Measurements from ENCODE around the gene KICS2.
"Not testable (repeated sequence)": the region's sequence is repeated elsewhere in the genome, so short reads cannot be mapped to it uniquely, and the experiment has no call there.

Gene KICS2

DNA sequence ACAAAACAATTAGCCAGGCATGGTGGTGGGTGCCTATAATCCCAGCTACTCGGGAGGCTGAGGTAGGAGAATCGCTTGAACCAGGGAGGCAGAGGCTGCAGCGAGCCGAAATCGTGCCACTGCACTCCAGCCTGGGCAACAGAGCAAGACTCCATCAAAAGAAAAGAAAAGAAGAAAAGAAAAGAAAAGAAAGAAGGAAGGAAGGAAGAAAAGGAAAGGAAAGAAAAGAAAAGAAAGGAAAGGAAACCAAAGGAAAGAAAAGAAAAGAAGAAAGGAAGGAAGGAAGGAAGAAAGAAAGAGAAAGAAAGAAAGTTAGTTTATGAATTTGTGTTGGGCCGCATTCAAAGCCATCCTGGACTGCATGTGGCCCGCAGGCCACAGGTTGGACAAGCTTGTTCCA is 4.5 kb downstream of the KICS2 start:
- H3K9ac ChIP-seq (ENCODE audit: low read length in 2 of 2); H3K27ac ChIP-seq (ENCODE audit: low read length); H3K9me3 ChIP-seq (ENCODE audit: control insufficient read depth in 2 of 2, low read length in 2 of 2); H3K27me3 ChIP-seq (ENCODE audit: control insufficient read depth in 1 of 2, insufficient read depth in 2 of 2, low read length in 2 of 2); H3K36me3 ChIP-seq (ENCODE audit: control insufficient read depth in 2 of 2, insufficient read depth in 2 of 2, low read length in 2 of 2); H3K4me1 ChIP-seq (ENCODE audit: control insufficient read depth, insufficient read depth, low read length); H3K4me3 ChIP-seq (ENCODE audit: low read length in 2 of 2): not testable (repeated sequence)

DNA sequence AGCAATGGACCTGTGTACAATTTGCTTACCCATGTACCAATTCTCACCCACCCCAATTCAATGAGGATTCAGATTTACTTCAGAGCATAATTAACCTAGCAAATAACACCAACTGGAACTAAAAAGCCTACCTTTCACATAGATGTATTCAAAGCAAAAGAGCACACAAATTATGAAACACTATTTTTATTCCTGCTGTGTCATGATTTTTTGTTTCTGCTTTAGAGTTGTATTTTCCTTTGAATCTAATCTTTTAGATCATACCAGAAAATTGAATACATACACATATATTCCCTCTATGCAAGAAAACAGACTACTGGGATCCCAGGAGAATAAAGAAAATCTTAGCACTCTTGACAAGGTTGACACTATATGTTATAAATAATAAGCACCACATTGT is 5.9 kb downstream of the KICS2 start:
- Histone ChIP-seq H3K9ac (ENCODE audit: low read length in 2 of 2) (no peak overlapping the region), H3K27ac (ENCODE audit: low read length) (no peak overlapping the region), H3K4me3 (ENCODE audit: low read length in 2 of 2) (no peak overlapping the region), H3K36me3 (ENCODE audit: control insufficient read depth in 2 of 2, insufficient read depth in 2 of 2, low read length in 2 of 2) (no peaks in the 10 kb centered on the region), H3K4me1 (ENCODE audit: control insufficient read depth, insufficient read depth, low read length) (no peaks in the 10 kb centered on the region), H3K9me3 (ENCODE audit: control insufficient read depth in 2 of 2, low read length in 2 of 2) (no peaks in the 10 kb centered on the region), H3K27me3 (ENCODE audit: control insufficient read depth in 1 of 2, insufficient read depth in 2 of 2, low read length in 2 of 2) (no peaks in the 10 kb centered on the region)

DNA sequence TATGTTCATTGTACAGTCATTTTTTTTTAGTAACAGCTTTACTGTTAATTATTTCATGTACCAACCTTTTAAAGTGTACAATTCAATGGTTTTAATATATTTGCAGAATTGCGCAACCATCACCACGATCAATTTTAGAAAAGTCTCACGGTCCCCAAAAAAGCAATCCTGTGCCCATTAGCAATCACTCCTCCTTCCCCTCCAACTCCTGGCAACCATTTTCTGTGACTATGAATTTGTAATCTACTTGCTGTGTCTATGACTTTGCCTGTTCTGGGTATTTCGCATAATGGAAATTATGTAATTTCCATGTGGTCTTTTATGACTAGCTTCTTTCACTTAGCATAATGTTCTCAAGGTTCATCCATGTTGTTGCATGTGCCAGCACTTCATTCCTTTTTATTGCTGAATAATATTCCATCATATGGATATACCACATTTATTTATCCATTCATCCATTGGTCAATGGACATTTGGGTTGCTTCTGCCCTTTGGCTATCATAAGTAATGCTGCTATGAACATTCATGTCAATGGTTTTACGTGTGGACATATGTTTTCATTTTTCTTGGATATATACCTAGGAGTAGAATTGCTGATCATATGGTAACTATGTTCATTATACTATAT is 9.9 kb downstream of the KICS2 start:
- Histone ChIP-seq H3K9ac (ENCODE audit: low read length in 2 of 2) (no peak overlapping the region), H3K4me3 (ENCODE audit: low read length in 2 of 2) (no peak overlapping the region), H3K4me1 (ENCODE audit: control insufficient read depth, insufficient read depth, low read length) (no peaks in the 10 kb centered on the region), H3K27ac (ENCODE audit: low read length) (no peak overlapping the region), H3K9me3 (ENCODE audit: control insufficient read depth in 2 of 2, low read length in 2 of 2) (no peaks in the 10 kb centered on the region), H3K27me3 (ENCODE audit: control insufficient read depth in 1 of 2, insufficient read depth in 2 of 2, low read length in 2 of 2) (no peaks in the 10 kb centered on the region), H3K36me3 (ENCODE audit: control insufficient read depth in 2 of 2, insufficient read depth in 2 of 2, low read length in 2 of 2) (no peaks in the 10 kb centered on the region)

DNA sequence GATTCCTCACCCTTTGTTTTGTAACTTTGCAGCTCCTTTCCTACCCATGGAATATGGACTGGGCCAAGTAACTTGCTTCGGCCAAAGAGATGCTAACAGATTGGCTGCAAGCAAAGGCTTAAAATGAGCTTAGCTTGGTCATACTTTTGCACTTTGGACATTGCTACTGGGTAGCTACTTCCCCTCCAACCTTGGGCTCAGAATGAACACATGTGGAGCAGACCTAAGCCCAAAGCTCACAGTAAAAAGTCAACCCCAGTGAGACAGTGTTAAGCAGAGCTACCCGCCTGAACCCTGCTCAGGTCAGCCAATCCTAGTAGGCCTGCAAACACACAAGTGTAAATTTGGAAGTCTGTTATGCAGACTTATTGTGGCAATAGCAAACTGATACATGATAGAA is 14.6 kb downstream of the KICS2 start:
- H3K9me3 ChIP-seq (ENCODE audit: control insufficient read depth in 2 of 2, low read length in 2 of 2), result no peaks in the 10 kb centered on the region
- no peaks in the 10 kb centered on the region for H3K27me3 ChIP-seq (ENCODE audit: control insufficient read depth in 1 of 2, insufficient read depth in 2 of 2, low read length in 2 of 2)
- no peaks in the 10 kb centered on the region for H3K4me1 ChIP-seq (ENCODE audit: control insufficient read depth, insufficient read depth, low read length)
- no peak overlapping the region for H3K27ac ChIP-seq (ENCODE audit: low read length)
- no peaks in the 10 kb centered on the region for H3K36me3 ChIP-seq (ENCODE audit: control insufficient read depth in 2 of 2, insufficient read depth in 2 of 2, low read length in 2 of 2)
- no peak overlapping the region for H3K9ac ChIP-seq (ENCODE audit: low read length in 2 of 2)
- H3K4me3 ChIP-seq (ENCODE audit: low read length in 2 of 2), result no peak overlapping the region

DNA sequence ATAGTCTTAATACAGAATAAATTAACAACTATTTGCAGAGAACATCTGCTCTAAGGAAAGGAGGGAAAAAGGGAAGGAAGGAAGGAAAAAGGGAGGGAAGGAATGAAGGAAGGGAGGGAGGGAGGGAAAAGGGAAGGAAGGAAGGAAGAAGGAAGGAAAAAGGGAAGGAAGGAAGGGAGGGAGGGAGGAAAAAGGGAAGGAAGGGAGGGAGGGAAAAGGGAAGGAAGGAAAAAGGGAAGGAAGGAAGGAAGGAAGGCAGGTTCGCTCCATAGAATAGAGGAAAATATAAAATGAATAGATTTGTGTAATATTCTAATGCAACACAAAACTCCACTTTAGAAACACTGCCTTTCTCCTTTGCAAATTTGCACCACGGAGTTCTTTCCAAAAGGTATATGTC is 16.6 kb downstream of the KICS2 start:
- H3K9me3 ChIP-seq (ENCODE audit: control insufficient read depth in 2 of 2, low read length in 2 of 2), result no peaks in the 10 kb centered on the region
- no peaks in the 10 kb centered on the region for H3K4me1 ChIP-seq (ENCODE audit: control insufficient read depth, insufficient read depth, low read length)
- H3K27me3 ChIP-seq (ENCODE audit: control insufficient read depth in 1 of 2, insufficient read depth in 2 of 2, low read length in 2 of 2), result no peaks in the 10 kb centered on the region
- no peak overlapping the region for H3K9ac ChIP-seq (ENCODE audit: low read length in 2 of 2)
- no peaks in the 10 kb centered on the region for H3K36me3 ChIP-seq (ENCODE audit: control insufficient read depth in 2 of 2, insufficient read depth in 2 of 2, low read length in 2 of 2)
- no peak overlapping the region for H3K4me3 ChIP-seq (ENCODE audit: low read length in 2 of 2)
- no peak overlapping the region for H3K27ac ChIP-seq (ENCODE audit: low read length)

DNA sequence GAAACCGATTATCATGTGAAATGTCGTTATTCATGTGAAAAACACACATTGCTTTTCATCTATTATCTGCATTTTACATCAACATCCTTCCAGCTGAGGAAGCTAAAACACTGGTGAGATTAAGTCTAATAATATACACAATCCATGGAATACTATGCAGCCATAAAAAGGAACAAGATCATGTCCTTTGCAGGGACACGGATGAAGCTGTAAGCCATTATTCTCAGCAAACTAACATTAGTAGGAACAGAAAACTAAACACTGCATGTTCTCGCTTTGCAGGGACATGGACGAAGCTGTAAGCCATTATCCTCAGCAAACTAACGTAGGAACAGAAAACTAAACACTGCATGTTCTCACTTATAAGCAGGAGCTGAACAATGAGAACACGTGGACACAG is 18.3 kb downstream of the KICS2 start:
- H3K27ac ChIP-seq (ENCODE audit: low read length), result no peak overlapping the region
- no peaks in the 10 kb centered on the region for H3K4me1 ChIP-seq (ENCODE audit: control insufficient read depth, insufficient read depth, low read length)
- no peaks in the 10 kb centered on the region for H3K27me3 ChIP-seq (ENCODE audit: control insufficient read depth in 1 of 2, insufficient read depth in 2 of 2, low read length in 2 of 2)
- no peak overlapping the region for H3K4me3 ChIP-seq (ENCODE audit: low read length in 2 of 2)
- H3K9me3 ChIP-seq (ENCODE audit: control insufficient read depth in 2 of 2, low read length in 2 of 2), result no peaks in the 10 kb centered on the region
- H3K36me3 ChIP-seq (ENCODE audit: control insufficient read depth in 2 of 2, insufficient read depth in 2 of 2, low read length in 2 of 2), result no peaks in the 10 kb centered on the region
- no peak overlapping the region for H3K9ac ChIP-seq (ENCODE audit: low read length in 2 of 2)

DNA sequence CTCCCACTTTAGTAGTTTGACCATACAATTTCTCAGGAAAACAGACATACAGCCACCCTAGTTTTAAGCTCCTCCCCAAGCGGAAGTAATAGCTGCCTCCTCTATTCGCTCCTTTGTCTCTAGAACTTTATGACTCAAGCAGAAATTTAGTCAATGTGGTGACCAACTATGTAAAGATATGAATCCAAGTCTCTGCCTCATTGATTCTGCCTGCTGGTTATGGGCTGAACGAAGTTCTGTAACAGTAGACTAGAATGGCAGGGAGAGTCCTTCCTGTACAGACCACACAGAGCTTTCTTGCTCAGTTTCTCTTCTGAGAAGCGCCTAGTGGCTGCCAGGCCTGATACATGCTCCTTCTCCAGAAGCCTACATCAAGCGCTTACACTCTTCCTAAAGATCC is 19.1 kb downstream of the KICS2 start:
- no peak overlapping the region for H3K4me3 ChIP-seq (ENCODE audit: low read length in 2 of 2)
- H3K9me3 ChIP-seq (ENCODE audit: control insufficient read depth in 2 of 2, low read length in 2 of 2), result no peaks in the 10 kb centered on the region
- H3K27ac ChIP-seq (ENCODE audit: low read length), result no peak overlapping the region
- H3K36me3 ChIP-seq (ENCODE audit: control insufficient read depth in 2 of 2, insufficient read depth in 2 of 2, low read length in 2 of 2), result no peaks in the 10 kb centered on the region
- H3K27me3 ChIP-seq (ENCODE audit: control insufficient read depth in 1 of 2, insufficient read depth in 2 of 2, low read length in 2 of 2), result no peaks in the 10 kb centered on the region
- H3K9ac ChIP-seq (ENCODE audit: low read length in 2 of 2), result no peak overlapping the region
- H3K4me1 ChIP-seq (ENCODE audit: control insufficient read depth, insufficient read depth, low read length), result no peaks in the 10 kb centered on the region

DNA sequence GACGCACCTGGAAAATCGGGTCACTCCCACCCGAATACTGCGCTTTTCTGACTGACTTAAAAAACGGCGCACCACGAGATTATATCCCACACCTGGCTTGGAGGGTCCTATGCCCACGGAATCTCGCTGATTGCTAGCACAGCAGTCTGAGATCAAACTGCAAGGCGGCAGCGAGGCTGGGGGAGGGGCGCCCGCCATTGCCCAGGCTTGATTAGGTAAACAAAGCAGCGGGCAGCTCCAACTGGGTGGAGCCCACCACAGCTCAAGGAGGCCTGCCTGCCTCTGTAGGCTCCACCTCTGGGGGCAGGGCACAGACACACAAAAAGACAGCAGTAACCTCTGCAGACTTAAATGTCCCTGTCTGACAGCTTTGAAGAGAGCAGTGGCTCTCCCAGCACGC is 26.3 kb downstream of the KICS2 start:
- not testable (repeated sequence) for H3K4me3 ChIP-seq (ENCODE audit: low read length in 2 of 2)

DNA sequence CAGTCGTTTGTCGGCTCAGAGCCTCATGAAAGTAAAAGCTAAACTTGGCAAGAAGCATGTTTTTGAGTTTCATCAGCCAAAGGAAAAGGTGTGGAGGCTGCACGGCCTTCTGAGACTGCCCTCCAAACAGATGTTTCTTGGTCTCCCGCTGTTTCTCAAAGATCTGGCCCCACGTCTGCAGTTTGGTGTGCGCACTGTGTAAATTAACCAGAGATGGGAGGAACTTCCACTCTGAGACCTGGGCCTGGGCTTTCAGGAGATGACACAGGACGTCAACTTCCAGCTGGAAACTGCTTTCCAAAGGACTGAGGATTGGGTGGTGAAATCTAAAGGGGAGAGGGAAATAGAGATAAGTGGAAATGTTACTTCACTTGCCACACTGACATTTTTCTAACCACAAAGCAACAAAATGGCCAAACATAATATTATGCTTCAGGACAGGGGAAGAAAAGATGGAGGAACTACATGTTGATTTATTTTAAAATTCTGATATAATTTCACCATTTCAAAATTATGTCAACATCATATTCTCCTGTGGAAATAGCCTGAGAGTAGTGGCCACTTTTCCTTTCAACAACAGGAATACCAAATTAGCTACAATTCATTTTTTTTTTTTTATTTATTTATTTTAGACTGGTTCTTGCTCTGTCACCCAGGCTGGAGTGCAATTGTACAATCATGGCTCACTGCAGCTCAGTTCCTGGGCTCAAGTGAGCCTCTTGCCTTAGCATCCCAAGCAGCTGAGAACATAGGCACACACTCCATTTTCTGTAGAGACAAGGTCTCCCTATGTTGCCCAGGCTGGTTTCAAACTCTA is 27.6 kb downstream of the KICS2 start:
- peaks cover 0 to 2% of the 10 kb centered on the region in 2 donors for H3K36me3 ChIP-seq (ENCODE audit: control insufficient read depth in 2 of 2, insufficient read depth in 2 of 2, low read length in 2 of 2)
- no peaks in the 10 kb centered on the region for H3K27me3 ChIP-seq (ENCODE audit: control insufficient read depth in 1 of 2, insufficient read depth in 2 of 2, low read length in 2 of 2)
- no peak overlapping the region for H3K4me3 ChIP-seq (ENCODE audit: low read length in 2 of 2)
- no peaks in the 10 kb centered on the region for H3K9me3 ChIP-seq (ENCODE audit: control insufficient read depth in 2 of 2, low read length in 2 of 2)
- no peak overlapping the region for H3K27ac ChIP-seq (ENCODE audit: low read length)
- H3K9ac ChIP-seq (ENCODE audit: low read length in 2 of 2), result no peak overlapping the region
- no peaks in the 10 kb centered on the region for H3K4me1 ChIP-seq (ENCODE audit: control insufficient read depth, insufficient read depth, low read length)

More for the DNA sequence above, 26.3 kb downstream of the KICS2 start:
- not testable (repeated sequence) for H3K9me3 ChIP-seq (ENCODE audit: control insufficient read depth in 2 of 2, low read length in 2 of 2); H3K27ac ChIP-seq (ENCODE audit: low read length); H3K27me3 ChIP-seq (ENCODE audit: control insufficient read depth in 1 of 2, insufficient read depth in 2 of 2, low read length in 2 of 2); H3K36me3 ChIP-seq (ENCODE audit: control insufficient read depth in 2 of 2, insufficient read depth in 2 of 2, low read length in 2 of 2); H3K9ac ChIP-seq (ENCODE audit: low read length in 2 of 2); H3K4me1 ChIP-seq (ENCODE audit: control insufficient read depth, insufficient read depth, low read length)

DNA sequence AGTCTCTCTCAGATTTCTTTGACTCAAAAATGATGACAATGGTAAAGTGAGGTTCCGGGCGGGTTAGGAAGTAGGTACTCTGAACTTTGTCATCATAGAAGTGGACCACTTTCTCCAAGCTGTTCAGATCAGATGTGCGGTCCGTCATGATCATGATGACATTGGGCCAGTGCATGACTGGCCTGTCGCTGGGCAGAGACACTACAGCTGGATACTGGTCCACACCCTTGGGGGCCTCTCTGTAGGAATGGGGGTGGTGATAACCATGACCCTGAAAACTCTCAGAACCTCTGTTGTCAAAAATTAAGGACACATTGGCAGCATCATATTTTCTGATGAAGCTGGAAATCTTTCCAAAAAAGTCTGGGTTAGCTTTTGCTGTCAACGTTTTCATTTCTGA is 28.2 kb downstream of the KICS2 start:
- Histone ChIP-seq H3K27ac (ENCODE audit: low read length) (no peak overlapping the region), H3K4me3 (ENCODE audit: low read length in 2 of 2) (no peak overlapping the region), H3K9ac (ENCODE audit: low read length in 2 of 2) (no peak overlapping the region), H3K36me3 (ENCODE audit: control insufficient read depth in 2 of 2, insufficient read depth in 2 of 2, low read length in 2 of 2) (peaks cover 0 to 2% of the 10 kb centered on the region in 2 donors), H3K9me3 (ENCODE audit: control insufficient read depth in 2 of 2, low read length in 2 of 2) (no peaks in the 10 kb centered on the region), H3K4me1 (ENCODE audit: control insufficient read depth, insufficient read depth, low read length) (no peaks in the 10 kb centered on the region), H3K27me3 (ENCODE audit: control insufficient read depth in 1 of 2, insufficient read depth in 2 of 2, low read length in 2 of 2) (no peaks in the 10 kb centered on the region)
